ENCODE data around the gene LAX1.

Gene LAX1

DNA sequence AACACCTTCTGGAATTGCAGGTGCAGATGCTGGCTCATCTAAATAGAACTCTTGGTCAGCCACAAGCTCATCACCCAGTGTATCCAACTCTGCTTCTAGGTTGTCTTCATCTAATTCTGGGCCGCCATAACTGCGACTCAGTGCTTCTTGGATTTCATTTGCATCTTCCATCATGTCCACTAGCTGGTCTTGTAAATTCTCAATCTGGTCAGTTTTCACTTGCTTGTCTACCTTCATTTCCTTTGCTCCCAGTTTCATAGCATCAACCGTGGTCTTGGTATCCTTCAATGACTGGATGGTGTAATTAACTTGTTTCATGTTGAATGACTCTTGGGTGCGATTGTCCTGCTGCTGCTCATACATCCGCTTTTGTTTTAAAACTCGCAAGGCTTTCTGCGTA is 40.7 kb downstream of the LAX1 start:
- Histone ChIP-seq H3K27ac (ENCODE audit: insufficient read depth in 1 of 2, low read depth in 1 of 2, low read length in 2 of 2, poor library complexity in 1 of 2, severe bottlenecking in 2 of 2) (no peak overlapping the region), H3K27me3 (replicated peaks in 2 of 5; ENCODE audit: control insufficient read depth in 4 of 5, insufficient read depth in 5 of 5, low read length in 4 of 5) (no peaks in the 10 kb centered on the region), H3K4me3 (ENCODE audit: control insufficient read depth in 1 of 7, extremely low read depth in 1 of 7, insufficient read depth in 4 of 7, low read depth in 2 of 7, low read length in 6 of 7) (no peak overlapping the region), H3K36me3 (ENCODE audit: control insufficient read depth in 4 of 4, insufficient read depth in 4 of 4, low read length in 3 of 4) (peaks cover 13 to 38% (median 27%) of the 10 kb centered on the region in 4 experiments), H3K9me3 (ENCODE audit: control extremely low read depth in 1 of 5, control insufficient read depth in 4 of 5, insufficient read depth in 2 of 5, low read depth in 1 of 5, low read length in 4 of 5) (no peaks in the 10 kb centered on the region), H3K4me1 (ENCODE audit: control extremely low read depth in 1 of 4, control insufficient read depth in 4 of 4, insufficient read depth in 4 of 4, low read length in 3 of 4) (peaks cover 0 to 2% (median 0%) of the 10 kb centered on the region in 4 experiments)
- WGBS (ENCODE audit: insufficient coverage), result 98% methylated on average over 5 of the region's 7 CpGs
- DNase-seq, result no peak
- CTCF ChIA-PET, result interaction anchor here (0.9 kb wide), 1 partner anchor 24 kb away, joined by 3 read pairs; no protein-coding TSS in a partner anchor
- POLR2A ChIA-PET, result no interaction called here

DNA sequence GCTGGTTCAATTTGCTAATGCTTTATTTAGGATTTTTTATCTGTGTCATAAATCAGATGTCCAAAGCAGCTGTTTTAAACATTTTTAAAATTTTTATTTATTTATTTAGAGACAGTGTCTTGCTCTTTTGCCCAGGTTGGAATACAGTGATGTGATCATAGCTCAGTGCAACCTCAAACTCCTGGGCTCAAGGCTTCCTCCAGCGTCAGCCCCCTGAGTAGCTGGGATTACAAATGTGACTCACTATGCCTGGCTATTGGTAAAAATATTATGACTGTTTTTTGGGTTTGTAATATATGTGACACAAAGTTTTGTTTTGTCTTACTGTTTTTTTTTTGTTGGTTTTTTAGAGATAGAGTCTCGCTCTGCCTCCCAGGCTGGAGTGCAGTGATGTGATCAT is 42.2 kb downstream of the LAX1 start:
- Histone ChIP-seq H3K27me3 (replicated peaks in 2 of 5; ENCODE audit: control insufficient read depth in 4 of 5, insufficient read depth in 5 of 5, low read length in 4 of 5) (no peaks in the 10 kb centered on the region), H3K27ac (ENCODE audit: insufficient read depth in 1 of 2, low read depth in 1 of 2, low read length in 2 of 2, poor library complexity in 1 of 2, severe bottlenecking in 2 of 2) (no peak overlapping the region), H3K9me3 (ENCODE audit: control extremely low read depth in 1 of 5, control insufficient read depth in 4 of 5, insufficient read depth in 2 of 5, low read depth in 1 of 5, low read length in 4 of 5) (no peaks in the 10 kb centered on the region), H3K4me1 (ENCODE audit: control extremely low read depth in 1 of 4, control insufficient read depth in 4 of 4, insufficient read depth in 4 of 4, low read length in 3 of 4) (no peaks in the 10 kb centered on the region), H3K36me3 (ENCODE audit: control insufficient read depth in 4 of 4, insufficient read depth in 4 of 4, low read length in 3 of 4) (peaks cover 13 to 36% (median 23%) of the 10 kb centered on the region in 4 experiments), H3K4me3 (ENCODE audit: control insufficient read depth in 1 of 7, extremely low read depth in 1 of 7, insufficient read depth in 4 of 7, low read depth in 2 of 7, low read length in 6 of 7) (no peak overlapping the region)
- WGBS (ENCODE audit: insufficient coverage), result 100% methylated on average over 2 of the region's 2 CpGs
- ChIA-PET POLR2A (no interaction called here), CTCF (no interaction called here)
- no peak for DNase-seq

DNA sequence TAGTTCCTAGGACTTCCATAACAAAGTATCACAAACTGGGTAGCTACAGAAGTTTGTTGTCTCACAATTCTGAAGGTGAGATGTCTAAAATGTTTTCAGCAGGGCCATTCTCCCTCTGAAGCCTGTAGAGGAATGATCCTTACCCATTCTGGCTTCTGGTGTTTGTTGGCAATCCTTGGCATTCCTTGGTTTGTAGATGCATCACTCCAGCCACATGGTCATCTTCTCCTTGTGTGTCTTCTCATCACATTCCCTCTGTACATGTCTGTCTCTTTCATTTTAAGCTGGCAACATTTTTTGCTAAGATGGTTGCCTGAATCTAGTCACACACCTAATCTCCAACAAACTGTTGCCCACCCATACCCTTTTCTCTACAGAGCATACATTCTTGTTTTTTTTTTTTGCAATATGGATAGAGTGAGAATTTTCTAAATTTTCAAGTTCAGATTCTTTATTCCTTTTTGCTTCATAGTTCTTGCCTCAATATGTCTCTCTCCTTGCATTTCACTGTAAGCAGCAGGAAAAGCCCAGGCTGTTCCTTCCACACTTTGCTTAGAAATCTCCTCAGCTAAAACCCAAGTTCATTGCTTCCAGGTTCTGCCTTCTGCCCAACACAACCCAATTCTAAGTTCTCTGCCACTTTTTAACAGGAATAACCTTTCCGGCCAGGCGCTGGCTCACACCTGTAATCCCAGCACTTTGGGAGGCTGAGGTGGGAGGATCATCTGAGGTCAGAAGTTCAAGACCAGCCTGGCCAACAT is 48.8 kb downstream of the LAX1 start:
- Histone ChIP-seq H3K27ac (ENCODE audit: insufficient read depth in 1 of 2, low read depth in 1 of 2, low read length in 2 of 2, poor library complexity in 1 of 2, severe bottlenecking in 2 of 2) (no peak overlapping the region), H3K4me1 (ENCODE audit: control extremely low read depth in 1 of 4, control insufficient read depth in 4 of 4, insufficient read depth in 4 of 4, low read length in 3 of 4) (no peaks in the 10 kb centered on the region), H3K9me3 (ENCODE audit: control extremely low read depth in 1 of 5, control insufficient read depth in 4 of 5, insufficient read depth in 2 of 5, low read depth in 1 of 5, low read length in 4 of 5) (no peaks in the 10 kb centered on the region), H3K36me3 (ENCODE audit: control insufficient read depth in 4 of 4, insufficient read depth in 4 of 4, low read length in 3 of 4) (peaks cover 16 to 50% (median 29%) of the 10 kb centered on the region in 4 experiments), H3K4me3 (ENCODE audit: control insufficient read depth in 1 of 7, extremely low read depth in 1 of 7, insufficient read depth in 4 of 7, low read depth in 2 of 7, low read length in 6 of 7) (no peak overlapping the region), H3K27me3 (replicated peaks in 2 of 5; ENCODE audit: control insufficient read depth in 4 of 5, insufficient read depth in 5 of 5, low read length in 4 of 5) (no peaks in the 10 kb centered on the region)
- POLR2A ChIA-PET, result interaction anchor here (0.6 kb wide), 1 partner anchor 13 kb away, joined by 3 read pairs; no protein-coding TSS in a partner anchor
- CTCF ChIA-PET, result no interaction called here
- no CpG with 5 or more reads among the region's 2 CpGs for WGBS (ENCODE audit: insufficient coverage)
- no peak for DNase-seq

DNA sequence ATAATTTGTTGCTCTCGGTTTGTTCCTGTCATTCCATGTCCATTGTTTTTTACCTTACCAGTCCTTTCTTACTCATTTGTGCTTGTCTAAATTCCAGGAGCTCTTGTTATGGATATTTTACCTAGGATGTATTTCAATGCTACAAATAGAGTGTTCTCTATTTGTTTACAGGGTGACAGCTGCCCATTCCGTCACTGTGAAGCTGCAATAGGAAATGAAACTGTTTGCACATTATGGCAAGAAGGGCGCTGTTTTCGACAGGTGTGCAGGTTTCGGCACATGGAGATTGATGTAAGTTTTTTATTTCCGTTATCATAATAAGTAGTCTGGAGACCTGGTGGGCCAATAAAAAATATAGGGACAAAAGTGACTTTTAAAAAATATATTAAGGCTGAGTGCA is 53.4 kb downstream of the LAX1 start:
- ChIA-PET POLR2A (no interaction called here), CTCF (interaction anchor here (1.6 kb wide), 1 partner anchor 17 kb away, joined by 5 read pairs; no protein-coding TSS in a partner anchor)
- no peak for DNase-seq
- Histone ChIP-seq H3K4me1 (ENCODE audit: control extremely low read depth in 1 of 4, control insufficient read depth in 4 of 4, insufficient read depth in 4 of 4, low read length in 3 of 4) (no peaks in the 10 kb centered on the region), H3K27ac (ENCODE audit: insufficient read depth in 1 of 2, low read depth in 1 of 2, low read length in 2 of 2, poor library complexity in 1 of 2, severe bottlenecking in 2 of 2) (no peak overlapping the region), H3K36me3 (ENCODE audit: control insufficient read depth in 4 of 4, insufficient read depth in 4 of 4, low read length in 3 of 4) (peaks cover 23 to 80% (median 50%) of the 10 kb centered on the region in 4 experiments), H3K9me3 (ENCODE audit: control extremely low read depth in 1 of 5, control insufficient read depth in 4 of 5, insufficient read depth in 2 of 5, low read depth in 1 of 5, low read length in 4 of 5) (no peaks in the 10 kb centered on the region), H3K4me3 (ENCODE audit: control insufficient read depth in 1 of 7, extremely low read depth in 1 of 7, insufficient read depth in 4 of 7, low read depth in 2 of 7, low read length in 6 of 7) (no peak overlapping the region), H3K27me3 (replicated peaks in 2 of 5; ENCODE audit: control insufficient read depth in 4 of 5, insufficient read depth in 5 of 5, low read length in 4 of 5) (no peaks in the 10 kb centered on the region)
- 98% methylated on average over 5 of the region's 6 CpGs for WGBS (ENCODE audit: insufficient coverage)

DNA sequence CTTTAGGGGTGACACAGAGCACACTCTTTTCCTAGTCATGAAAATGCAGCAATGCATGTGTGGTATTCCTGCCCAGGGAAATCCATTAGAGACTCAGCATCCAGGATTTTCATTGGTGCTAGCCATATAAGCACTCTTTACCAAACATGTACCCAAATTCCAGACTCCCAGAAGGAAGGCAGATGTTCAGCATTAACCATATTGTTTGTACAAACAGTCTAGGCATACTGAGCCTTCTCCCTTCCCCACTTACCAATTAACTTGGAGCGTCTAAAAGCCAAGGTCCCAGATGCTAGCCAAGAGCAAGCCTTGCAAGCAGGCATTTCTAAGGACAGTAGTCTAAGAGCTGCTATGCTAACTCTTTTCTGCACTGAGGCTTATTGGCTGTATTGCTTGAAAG is 58.3 kb downstream of the LAX1 start:
- DNase-seq, result no peak
- H3K9me3 ChIP-seq (ENCODE audit: control extremely low read depth in 1 of 5, control insufficient read depth in 4 of 5, insufficient read depth in 2 of 5, low read depth in 1 of 5, low read length in 4 of 5), result no peaks in the 10 kb centered on the region
- ChIA-PET CTCF (interaction anchor here (1.2 kb wide), 1 partner anchor 11 kb away, joined by 3 read pairs; no protein-coding TSS in a partner anchor), POLR2A (no interaction called here)
- no CpG with 5 or more reads among the region's 1 CpG for WGBS (ENCODE audit: insufficient coverage)
- peaks cover 26 to 65% (median 48%) of the 10 kb centered on the region in 4 experiments for H3K36me3 ChIP-seq (ENCODE audit: control insufficient read depth in 4 of 4, insufficient read depth in 4 of 4, low read length in 3 of 4)
- H3K4me3 ChIP-seq (ENCODE audit: control insufficient read depth in 1 of 7, extremely low read depth in 1 of 7, insufficient read depth in 4 of 7, low read depth in 2 of 7, low read length in 6 of 7), result no peak overlapping the region
- H3K4me1 ChIP-seq (ENCODE audit: control extremely low read depth in 1 of 4, control insufficient read depth in 4 of 4, insufficient read depth in 4 of 4, low read length in 3 of 4), result no peaks in the 10 kb centered on the region
- H3K27ac ChIP-seq (ENCODE audit: insufficient read depth in 1 of 2, low read depth in 1 of 2, low read length in 2 of 2, poor library complexity in 1 of 2, severe bottlenecking in 2 of 2), result no peak overlapping the region
- H3K27me3 ChIP-seq (replicated peaks in 2 of 5; ENCODE audit: control insufficient read depth in 4 of 5, insufficient read depth in 5 of 5, low read length in 4 of 5), result no peaks in the 10 kb centered on the region
